K562 (cell line): ENCODE results near the gene SUDS3. TPM values are rescaled to one million over a fixed set of nuclear protein-coding genes. Genes with fewer than 3 reads are reported as not detected.

Experiments used
- AFF4 ChIP-seq: sonication (generic); formaldehyde crosslinking; IDR thresholded peaks from 2 replicates; pipeline ENCODE4 v1.8.0; 2023; ENCODE audit warnings: mild to moderate bottlenecking, missing genetic modification reagents
- BCLAF1 ChIP-seq, 2 experiments: fragments of 450-650 bp in 1 of 2; IDR thresholded peaks; 2 replicates each; pipeline ENCODE4 v1.6.1; 2011 to 2017; ENCODE audit warnings: low read depth in 2 of 2, antibody characterized with exemption in 1 of 2, borderline replicate concordance in 1 of 2, low read length in 1 of 2, mild to moderate bottlenecking in 1 of 2, mixed read lengths in 1 of 2; ENCODE audit not compliant: control insufficient read depth in 1 of 2
- CCAR2 ChIP-seq: fragments of 200-400 bp; formaldehyde crosslinking; IDR thresholded peaks from 2 replicates; pipeline ENCODE4 v1.6.1; 2017; ENCODE audit warnings: mild to moderate bottlenecking, low read depth, low read length
- CLOCK ChIP-seq: fragments of 250-450 bp; sonication (Bioruptor Pico); IDR thresholded peaks from 2 replicates; pipeline ENCODE4 v1.4.0; 2020; ENCODE audit warnings: mild to moderate bottlenecking, moderate library complexity, borderline replicate concordance
- DIDO1 ChIP-seq: fragments of 450-650 bp; IDR thresholded peaks from 2 replicates; pipeline ENCODE4 v1.6.1; 2016; ENCODE audit warnings: low read depth, missing biosample characterization, missing genetic modification characterization
- FOXA3 ChIP-seq, 2 experiments: fragments of 450-650 bp in 1 of 2; sonication (generic) in 1 of 2; formaldehyde crosslinking; IDR thresholded peaks in 1 of 2; conservative IDR thresholded peaks in 1 of 2; 2 replicates each; pipeline versions ENCODE4 v1.4.0 to v1.8.0; 2020 to 2022; ENCODE audit warnings: mild to moderate bottlenecking in 2 of 2, missing genetic modification reagents in 1 of 2
- GABPB2 ChIP-seq: fragments of 250-450 bp; sonication (Bioruptor Pico); conservative IDR thresholded peaks from 2 replicates; pipeline ENCODE4 v1.5.1; 2021; ENCODE audit warnings: mild to moderate bottlenecking
- HDGF ChIP-seq: fragments of 450-650 bp; IDR thresholded peaks from 2 replicates; pipeline ENCODE4 v1.6.1; 2016
- JUND ChIP-seq, 2 experiments: IDR thresholded peaks; 2 replicates in 1 of 2; 3 replicates in 1 of 2; pipeline ENCODE4 v1.6.1; 2011; ENCODE audit warnings: borderline replicate concordance in 2 of 2, low read depth in 2 of 2, low read length in 2 of 2, improper control_type of control experiment in 1 of 2, missing biosample characterization in 1 of 2, missing genetic modification characterization in 1 of 2, missing genetic modification reagents in 1 of 2
- NCOA2 ChIP-seq, 2 experiments: fragments of 450-650 bp; IDR thresholded peaks; 2 replicates each; pipeline ENCODE4 v1.6.1; 2018; ENCODE audit warnings: mild to moderate bottlenecking in 2 of 2, moderate library complexity in 1 of 2; ENCODE audit not compliant: partially characterized antibody in 2 of 2
- NFXL1 ChIP-seq: fragments of 450-650 bp; formaldehyde crosslinking; IDR thresholded peaks from 2 replicates; pipeline ENCODE4 v1.4.0; 2021; ENCODE audit warnings: mild to moderate bottlenecking
- PPARD ChIP-seq: fragments of 250-450 bp; sonication (Bioruptor Pico); IDR thresholded peaks from 2 replicates; pipeline ENCODE4 v1.8.0; 2022; ENCODE audit warnings: inconsistent platforms, mild to moderate bottlenecking, moderate library complexity
- ZNF324 ChIP-seq: fragments of 250-450 bp; sonication (Bioruptor Pico); IDR thresholded peaks from 2 replicates; pipeline ENCODE4 v1.4.0; 2020; ENCODE audit warnings: mild to moderate bottlenecking
- ZNF57 ChIP-seq: fragments of 450-650 bp; formaldehyde crosslinking; IDR thresholded peaks from 2 replicates; pipeline ENCODE4 v1.4.0; 2020; ENCODE audit warnings: mild to moderate bottlenecking, moderate library complexity
- ZNF583 ChIP-seq: fragments of 250-450 bp; sonication (Bioruptor Pico); IDR thresholded peaks from 2 replicates; pipeline ENCODE4 v1.4.0; 2020
- ZNF699 ChIP-seq: fragments of 250-450 bp; sonication (Bioruptor Pico); IDR thresholded peaks from 2 replicates; pipeline ENCODE4 v1.8.0; 2021; ENCODE audit warnings: mild to moderate bottlenecking, moderate library complexity; ENCODE audit not compliant: insufficient replicate concordance
- polyA plus RNA-seq, 8 experiments: library from polyadenylated mRNA; depleted of rRNA in 4 of 8; stranded (reverse) in 5 of 8; unstranded in 3 of 8; fragments of >200 nt; fragmentation: Nextera tagmentation in 2 of 8; fragmentation: Illumina TruSeq in 1 of 8; extraction: Ambion mirVana in 2 of 8; extraction: Trizol in 1 of 8; gene quantifications; 2 replicates each; pipeline versions ENCODE4 v1.2.1 to v1.2.3, GENCODE V29; 2011 to 2014; ENCODE audit warnings: inconsistent platforms in 1 of 8, missing spikeins in 1 of 8
- total RNA-seq, 7 experiments: library from RNA; depleted of rRNA in 6 of 7; stranded (reverse); fragments of >200 nt in 6 of 7; fragmentation: Illumina TruSeq in 2 of 7; extraction: Trizol in 2 of 7; gene quantifications; 2 replicates each; pipeline versions ENCODE4 v1.2.1 to v1.2.3, GENCODE V29; 2011 to 2021; ENCODE audit warnings: low replicate concordance in 1 of 7

SUDS3 gene
- total and polyA plus RNA-seq, 9 of the 15 experiments (the other 6 are each of a cell fraction or from before 2014, with no cell fraction given), result 6.6 to 30.5 (median 23.3) TPM

GRCh38 chr12:118357257-118358007, 18.9 kb upstream of the SUDS3 start (continued):
- no peak for TF ChIP-seq FOXA3 (CRISPR knock-in tag; conservative IDR thresholded peaks at IDR 0.05 in 1 of 2, IDR thresholded peaks at IDR 0.05 in 1 of 2)
- no peak for TF ChIP-seq AFF4 (CRISPR knock-in tag)
- TF ChIP-seq PPARD (CRISPR knock-in tag), result no peak
- TF ChIP-seq ZNF583 (CRISPR knock-in tag), result no peak
- TF ChIP-seq HDGF, result no peak
- TF ChIP-seq CLOCK (CRISPR knock-in tag), result no peak
- TF ChIP-seq CCAR2, result no peak
- no peak for TF ChIP-seq ZNF324 (CRISPR knock-in tag)
- TF ChIP-seq ZNF699 (CRISPR knock-in tag), result no peak
- no peak for TF ChIP-seq ZNF57 (CRISPR knock-in tag)
- no peak for TF ChIP-seq BCLAF1 (IDR thresholded peaks at IDR 0.05; ENCODE audit: borderline replicate concordance in 1 of 2, control insufficient read depth in 1 of 2, low read depth in 2 of 2, low read length in 1 of 2)
- TF ChIP-seq NFXL1 (CRISPR knock-in tag), result no peak
- TF ChIP-seq DIDO1, result no peak
- TF ChIP-seq GABPB2, result no peak
- TF ChIP-seq NCOA2 (IDR thresholded peaks at IDR 0.05; ENCODE audit: partially characterized antibody in 2 of 2), result no peak
- peak; percentile 48; the same call in 1 of the 2 replicates for TF ChIP-seq JUND (IDR thresholded peaks at IDR 0.05; ENCODE audit: borderline replicate concordance, low read depth, low read length)
- peak; percentile 58; the same call in 2 of the 3 replicates for TF ChIP-seq JUND (tag; IDR thresholded peaks at IDR 0.05; ENCODE audit: borderline replicate concordance, low read depth, low read length)
